Stimulated activated CD4-positive, alpha-beta T cell treated with anti-CD3 and anti-CD28 coated beads, Interleukin-4, amount 100 ng/mL, for 24 hours (primary cell): ENCODE results near the gene CCDC8.
"Not testable (repeated sequence)": the region's sequence is repeated elsewhere in the genome, so short reads cannot be mapped to it uniquely, and the experiment has no call there.

Source experiments
- DNase-seq: peaks from one replicate; pipeline ENCODE4 v3.0.0-alpha.2; 2020

Gene CCDC8

GRCh38 chr19:46413262-46414031 is at the start of gene CCDC8:
TSS of gene CCDC8 (minus strand) at chr19:46413564. CDS start at chr19:46412810, 754 bp downstream.
- no peak for DNase-seq

- no peak for DNase-seq
Observed at GRCh38 chr19:46461537-46461936, 48.2 kb upstream of the CCDC8 start.

- DNase-seq: no peak
Observed at GRCh38 chr19:46460981-46461380, 47.6 kb upstream of the CCDC8 start.

- DNase-seq: no peak
Observed at GRCh38 chr19:46460055-46460454, 46.7 kb upstream of the CCDC8 start.

GRCh38 chr19:46456930-46457329 is 43.6 kb upstream of the CCDC8 start:
- no peak for DNase-seq

- no peak for DNase-seq
Observed at GRCh38 chr19:46454244-46454643, 40.9 kb upstream of the CCDC8 start.

- DNase-seq: no peak
Observed at GRCh38 chr19:46453661-46454060, 40.3 kb upstream of the CCDC8 start.

GRCh38 chr19:46452186-46452585 is 38.8 kb upstream of the CCDC8 start:
- DNase-seq: no peak

- no peak for DNase-seq
Observed at GRCh38 chr19:46451352-46451751, 38.0 kb upstream of the CCDC8 start.

GRCh38 chr19:46450737-46451136 is 37.4 kb upstream of the CCDC8 start:
- DNase-seq: no peak

GRCh38 chr19:46449228-46449627 is 35.9 kb upstream of the CCDC8 start:
- no peak for DNase-seq

GRCh38 chr19:46448601-46449000 is 35.2 kb upstream of the CCDC8 start:
- DNase-seq: no peak

- DNase-seq: no peak
Observed at GRCh38 chr19:46447824-46448223, 34.5 kb upstream of the CCDC8 start.

GRCh38 chr19:46447006-46447405 is 33.6 kb upstream of the CCDC8 start:
- no peak for DNase-seq

GRCh38 chr19:46446021-46446420 is 32.7 kb upstream of the CCDC8 start:
- no peak for DNase-seq

GRCh38 chr19:46442808-46443450 is 29.6 kb upstream of the CCDC8 start:
- no peak for DNase-seq

- no peak for DNase-seq
Observed at GRCh38 chr19:46441866-46442265, 28.5 kb upstream of the CCDC8 start.

GRCh38 chr19:46435689-46436088 is 22.3 kb upstream of the CCDC8 start:
- not testable (repeated sequence) for DNase-seq

- DNase-seq: no peak
Observed at GRCh38 chr19:46435009-46435408, 21.6 kb upstream of the CCDC8 start.

GRCh38 chr19:46433470-46433869 is 20.1 kb upstream of the CCDC8 start:
- not testable (repeated sequence) for DNase-seq

GRCh38 chr19:46431824-46432223 is 18.5 kb upstream of the CCDC8 start:
- DNase-seq: no peak

- no peak for DNase-seq
Observed at GRCh38 chr19:46429999-46430398, 16.6 kb upstream of the CCDC8 start.

GRCh38 chr19:46428239-46429135 is 15.1 kb upstream of the CCDC8 start, which contains the start of gene PNMA8C:
TSS of gene PNMA8C (minus strand) at chr19:46428936. CDS start at chr19:46428359, 577 bp downstream.
- peak; percentile 41 for DNase-seq
